ENCODE data around the gene DOCK9.

The DOCK9 gene

GRCh38 chr13:98985591-98985990, 7.7 kb upstream of the DOCK9 start:
- TF ChIP-seq CTCF (IDR thresholded peaks at IDR 0.05; ENCODE audit: low read depth, low read length), result no peak
- no peak overlapping the region for H3K4me3 ChIP-seq (replicated peaks in 1 of 2; ENCODE audit: low read depth in 2 of 2, low read length in 2 of 2)
- no peak for DNase-seq (ENCODE audit: low read depth in 2 of 2)

GRCh38 chr13:98984983-98985382, 7.1 kb upstream of the DOCK9 start:
- DNase-seq (ENCODE audit: low read depth in 2 of 2), result no peak
- H3K4me3 ChIP-seq (replicated peaks in 1 of 2; ENCODE audit: low read depth in 2 of 2, low read length in 2 of 2), result no peak overlapping the region
- TF ChIP-seq CTCF (IDR thresholded peaks at IDR 0.05; ENCODE audit: low read depth, low read length), result no peak

GRCh38 chr13:98984118-98984517, 6.3 kb upstream of the DOCK9 start:
- no peak overlapping the region for H3K4me3 ChIP-seq (replicated peaks in 1 of 2; ENCODE audit: low read depth in 2 of 2, low read length in 2 of 2)
- DNase-seq (ENCODE audit: low read depth in 2 of 2), result no peak
- TF ChIP-seq CTCF (IDR thresholded peaks at IDR 0.05; ENCODE audit: low read depth, low read length), result no peak

GRCh38 chr13:98983182-98983581, 5.3 kb upstream of the DOCK9 start:
- H3K4me3 ChIP-seq (replicated peaks in 1 of 2; ENCODE audit: low read depth in 2 of 2, low read length in 2 of 2), result no peak overlapping the region
- peak in 1 of 2 donors; percentile 25 for DNase-seq (ENCODE audit: low read depth in 2 of 2)
- TF ChIP-seq CTCF (IDR thresholded peaks at IDR 0.05; ENCODE audit: low read depth, low read length), result no peak

GRCh38 chr13:98981369-98982080, 3.7 kb upstream of the DOCK9 start:
- no peak overlapping the region for H3K4me3 ChIP-seq (replicated peaks in 1 of 2; ENCODE audit: low read depth in 2 of 2, low read length in 2 of 2)
- no peak for DNase-seq (ENCODE audit: low read depth in 2 of 2)
- TF ChIP-seq CTCF (IDR thresholded peaks at IDR 0.05; ENCODE audit: low read depth, low read length), result no peak

- no peak for TF ChIP-seq CTCF (IDR thresholded peaks at IDR 0.05; ENCODE audit: low read depth, low read length)
- H3K4me3 ChIP-seq (replicated peaks in 1 of 2; ENCODE audit: low read depth in 2 of 2, low read length in 2 of 2), result no peak overlapping the region
- no peak for DNase-seq (ENCODE audit: low read depth in 2 of 2)
Measured at GRCh38 chr13:98979012-98979660, 1.3 kb upstream of the DOCK9 start.
